ENCODE measurements around the gene CYREN.

DNA sequence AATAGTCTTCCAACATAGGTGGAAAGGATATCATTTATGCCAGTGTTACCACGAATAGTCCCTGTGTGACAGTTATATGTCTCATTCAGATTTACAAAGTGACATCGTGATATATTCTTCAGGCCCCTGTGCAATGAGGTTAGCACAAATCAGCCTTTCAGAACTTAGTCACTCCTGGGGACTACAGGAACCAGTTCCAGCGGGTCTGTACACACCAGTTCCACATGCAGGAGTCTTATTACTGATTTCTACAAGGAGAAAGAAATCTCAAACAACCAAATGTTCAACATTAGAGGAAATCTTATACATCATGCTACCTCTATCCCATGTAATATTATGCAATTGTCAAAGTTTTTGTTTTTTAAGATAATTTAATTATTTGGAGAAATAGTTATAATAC is 45.2 kb upstream of the CYREN start:
- TF ChIP-seq, protein P1, sequence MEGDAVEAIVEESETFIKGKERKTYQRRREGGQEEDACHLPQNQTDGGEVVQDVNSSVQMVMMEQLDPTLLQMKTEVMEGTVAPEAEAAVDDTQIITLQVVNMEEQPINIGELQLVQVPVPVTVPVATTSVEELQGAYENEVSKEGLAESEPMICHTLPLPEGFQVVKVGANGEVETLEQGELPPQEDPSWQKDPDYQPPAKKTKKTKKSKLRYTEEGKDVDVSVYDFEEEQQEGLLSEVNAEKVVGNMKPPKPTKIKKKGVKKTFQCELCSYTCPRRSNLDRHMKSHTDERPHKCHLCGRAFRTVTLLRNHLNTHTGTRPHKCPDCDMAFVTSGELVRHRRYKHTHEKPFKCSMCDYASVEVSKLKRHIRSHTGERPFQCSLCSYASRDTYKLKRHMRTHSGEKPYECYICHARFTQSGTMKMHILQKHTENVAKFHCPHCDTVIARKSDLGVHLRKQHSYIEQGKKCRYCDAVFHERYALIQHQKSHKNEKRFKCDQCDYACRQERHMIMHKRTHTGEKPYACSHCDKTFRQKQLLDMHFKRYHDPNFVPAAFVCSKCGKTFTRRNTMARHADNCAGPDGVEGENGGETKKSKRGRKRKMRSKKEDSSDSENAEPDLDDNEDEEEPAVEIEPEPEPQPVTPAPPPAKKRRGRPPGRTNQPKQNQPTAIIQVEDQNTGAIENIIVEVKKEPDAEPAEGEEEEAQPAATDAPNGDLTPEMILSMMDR (conservative IDR thresholded peaks at IDR 0.05 in 1 of 2, IDR thresholded peaks at IDR 0.05 in 1 of 2; ENCODE audit: low read depth in 1 of 2, low read length in 2 of 2): no peak
- TF ChIP-seq EZH2 (IDR thresholded peaks at IDR 0.05; ENCODE audit: low read length, missing control alignments): no peak
